Measurements from ENCODE around the gene C6orf89. TPM values are rescaled to one million over a fixed set of nuclear protein-coding genes. Genes with fewer than 3 reads are reported as not detected.

Gene C6orf89
- total RNA-seq, 1 experiment from 2014 or later: 32.9 TPM

DNA sequence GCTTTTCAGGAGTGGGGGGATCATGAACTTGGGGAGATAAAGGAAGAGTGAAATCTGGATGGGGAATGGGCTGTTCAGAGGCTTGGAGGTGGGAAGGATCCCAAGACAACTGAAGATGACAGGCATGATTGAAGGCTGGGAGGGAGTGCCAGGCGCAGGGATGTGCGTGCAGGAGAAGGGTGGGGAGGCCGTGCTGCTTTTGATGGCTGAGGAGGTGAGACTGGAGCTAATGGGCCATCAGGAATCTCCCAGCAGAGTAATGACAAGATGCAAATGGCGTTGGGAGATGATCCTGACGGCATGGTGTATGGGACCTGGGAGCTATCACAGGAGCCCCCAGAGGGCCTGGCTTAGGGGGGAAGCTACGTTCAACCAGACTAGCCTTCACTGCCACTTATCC is 48.1 kb upstream of the C6orf89 start:
- no peak overlapping the region for H3K4me3 ChIP-seq (replicated peaks in 1 of 2; ENCODE audit: low read depth in 1 of 2, low read length in 2 of 2)
- ChIA-PET POLR2A (no interaction called here), RAD21 (ENCODE audit: low non-redundant PET in 1 of 2, low total read pairs in 2 of 2, uncharacterized antibody in 2 of 2, unreplicated experiment in 2 of 2) (no interaction called here), CTCF (interaction anchor here (1.6 kb wide), 1 partner anchor 14 kb away, joined by 4 read pairs; no protein-coding TSS in a partner anchor)
- H3K79me2 ChIP-seq (ENCODE audit: insufficient read depth, low read length): no peaks in the 10 kb centered on the region
- peaks cover 10% of the 10 kb centered on the region; the same call in 1 of the 2 replicates for H3K27me3 ChIP-seq (ENCODE audit: insufficient read depth, low read length)
- BruUV-seq (replicated peaks): no TSS peak
- no peaks in the 10 kb centered on the region for H3K36me3 ChIP-seq (ENCODE audit: control insufficient read depth in 1 of 2, insufficient read depth in 2 of 2, low read length in 2 of 2)
- no peak overlapping the region for H3K27ac ChIP-seq (ENCODE audit: low read depth, low read length)
- no peak overlapping the region for H3K4me2 ChIP-seq (ENCODE audit: low read length)
- H3K4me1 ChIP-seq (ENCODE audit: control insufficient read depth in 1 of 2, insufficient read depth in 2 of 2, low read length in 2 of 2): peaks cover 0 to 7% of the 10 kb centered on the region in 2 experiments; a peak in 1 of 4 replicates
- H3K9me2 ChIP-seq (ENCODE audit: insufficient read depth): no peaks in the 10 kb centered on the region
- no peaks in the 10 kb centered on the region for H3K9me3 ChIP-seq (ENCODE audit: control insufficient read depth in 1 of 2, insufficient read depth in 1 of 2, low read depth in 1 of 2, low read length in 2 of 2)
- DNase-seq (ENCODE audit: low read depth, low spot score) (no peak), ATAC-seq (no peak)
- TF ChIP-seq ELF1 (IDR thresholded peaks at IDR 0.05; ENCODE audit: borderline replicate concordance, low read depth) (no peak), POLR2AphosphoS5 (IDR thresholded peaks at IDR 0.05; ENCODE audit: low read depth, low read length) (no peak)
- TF ChIP-seq, protein P1, sequence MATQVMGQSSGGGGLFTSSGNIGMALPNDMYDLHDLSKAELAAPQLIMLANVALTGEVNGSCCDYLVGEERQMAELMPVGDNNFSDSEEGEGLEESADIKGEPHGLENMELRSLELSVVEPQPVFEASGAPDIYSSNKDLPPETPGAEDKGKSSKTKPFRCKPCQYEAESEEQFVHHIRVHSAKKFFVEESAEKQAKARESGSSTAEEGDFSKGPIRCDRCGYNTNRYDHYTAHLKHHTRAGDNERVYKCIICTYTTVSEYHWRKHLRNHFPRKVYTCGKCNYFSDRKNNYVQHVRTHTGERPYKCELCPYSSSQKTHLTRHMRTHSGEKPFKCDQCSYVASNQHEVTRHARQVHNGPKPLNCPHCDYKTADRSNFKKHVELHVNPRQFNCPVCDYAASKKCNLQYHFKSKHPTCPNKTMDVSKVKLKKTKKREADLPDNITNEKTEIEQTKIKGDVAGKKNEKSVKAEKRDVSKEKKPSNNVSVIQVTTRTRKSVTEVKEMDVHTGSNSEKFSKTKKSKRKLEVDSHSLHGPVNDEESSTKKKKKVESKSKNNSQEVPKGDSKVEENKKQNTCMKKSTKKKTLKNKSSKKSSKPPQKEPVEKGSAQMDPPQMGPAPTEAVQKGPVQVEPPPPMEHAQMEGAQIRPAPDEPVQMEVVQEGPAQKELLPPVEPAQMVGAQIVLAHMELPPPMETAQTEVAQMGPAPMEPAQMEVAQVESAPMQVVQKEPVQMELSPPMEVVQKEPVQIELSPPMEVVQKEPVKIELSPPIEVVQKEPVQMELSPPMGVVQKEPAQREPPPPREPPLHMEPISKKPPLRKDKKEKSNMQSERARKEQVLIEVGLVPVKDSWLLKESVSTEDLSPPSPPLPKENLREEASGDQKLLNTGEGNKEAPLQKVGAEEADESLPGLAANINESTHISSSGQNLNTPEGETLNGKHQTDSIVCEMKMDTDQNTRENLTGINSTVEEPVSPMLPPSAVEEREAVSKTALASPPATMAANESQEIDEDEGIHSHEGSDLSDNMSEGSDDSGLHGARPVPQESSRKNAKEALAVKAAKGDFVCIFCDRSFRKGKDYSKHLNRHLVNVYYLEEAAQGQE (IDR thresholded peaks at IDR 0.05; ENCODE audit: low read depth): no peak
- intact Hi-C loops (cut with micrococcal nuclease): no loop called here
- H4K20me1 ChIP-seq (ENCODE audit: insufficient read depth): no peaks in the 10 kb centered on the region
- no peak overlapping the region for H3K9ac ChIP-seq (ENCODE audit: low read length)
- no peak overlapping the region for H2AFZ ChIP-seq (ENCODE audit: low read depth, low read length, poor library complexity, severe bottlenecking)

Data from HCT116 (cell line).